Smooth muscle cell (in vitro differentiated cells): ENCODE data around the gene COX4I1. TPM values are rescaled to one million over a fixed set of nuclear protein-coding genes. Genes with fewer than 3 reads are reported as not detected.
"Not testable (repeated sequence)": the region's sequence is repeated elsewhere in the genome, so short reads cannot be mapped to it uniquely, and the experiment has no call there.

Experiments used
- DNase-seq: peaks from one replicate; lab custom pipeline; 2025; ENCODE audit not compliant: unreplicated experiment; lab: John Stamatoyannopoulos, UW
- H2AFZ ChIP-seq: fragments of 200-600 bp; sonication (generic); 2 replicates; pipeline ENCODE4 v1.6.0; 2016; ENCODE audit warnings: antibody characterized with exemption, low read depth, mild to moderate bottlenecking
- H3F3A ChIP-seq: fragments of 200-600 bp; sonication (generic); 2 replicates; pipeline ENCODE4 v1.6.0; 2017; ENCODE audit warnings: antibody characterized with exemption, low read depth
- H3K27ac ChIP-seq: fragments of 200-600 bp; sonication (generic); 2 replicates; pipeline ENCODE4 v1.5.1; 2016; ENCODE audit warnings: low read depth, mild to moderate bottlenecking
- H3K27me3 ChIP-seq: fragments of 200-600 bp; sonication (generic); 2 replicates; pipeline ENCODE4 v1.6.1; 2016; ENCODE audit warnings: low read depth, mild to moderate bottlenecking
- H3K36me3 ChIP-seq: fragments of 200-600 bp; sonication (generic); 2 replicates; pipeline ENCODE4 v1.5.1; 2016; ENCODE audit warnings: low read depth
- H3K4me1 ChIP-seq: fragments of 200-600 bp; sonication (generic); 2 replicates; pipeline ENCODE4 v1.5.1; 2016; ENCODE audit warnings: low read depth
- H3K4me2 ChIP-seq: fragments of 200-600 bp; sonication (generic); 2 replicates; pipeline ENCODE4 v1.6.0; 2016; ENCODE audit warnings: mild to moderate bottlenecking
- H3K4me3 ChIP-seq: fragments of 200-600 bp; sonication (generic); 2 replicates; pipeline ENCODE4 v1.5.1; 2016; ENCODE audit warnings: mild to moderate bottlenecking
- H3K79me2 ChIP-seq: fragments of 200-600 bp; sonication (generic); 2 replicates; pipeline ENCODE4 v1.6.0; 2016; ENCODE audit warnings: low read depth, mild to moderate bottlenecking
- H3K9ac ChIP-seq: fragments of 200-600 bp; sonication (generic); 2 replicates; pipeline ENCODE4 v1.6.0; 2016; ENCODE audit warnings: low read depth
- H3K9me3 ChIP-seq: fragments of 200-600 bp; sonication (generic); replicated peaks from 2 replicates; pipeline ENCODE4 v1.5.1; 2016; ENCODE audit warnings: low read depth
- H4K20me1 ChIP-seq: fragments of 200-600 bp; sonication (generic); 2 replicates; pipeline ENCODE4 v1.6.0; 2016; ENCODE audit warnings: low read depth
- CTCF ChIP-seq: fragments of 200-600 bp; sonication (generic); IDR thresholded peaks from 2 replicates; pipeline ENCODE4 v1.5.1; 2017; ENCODE audit warnings: borderline replicate concordance, mild to moderate bottlenecking, antibody characterized with exemption; ENCODE audit not compliant: insufficient read depth, poor library complexity, severe bottlenecking
- WGBS: methylation state at CpG from one replicate; pipeline ENCODE4 v1.1.7; 2016; ENCODE audit warnings: low lambda C conversion rate; 5-methylcytosine and 5-hydroxymethylcytosine counted together
- polyA plus RNA-seq: library from polyadenylated mRNA; unstranded; fragments of >200 nt; fragmentation: Nextera tagmentation; extraction: Ambion mirVana; gene quantifications from 2 replicates; pipeline ENCODE4 v1.2.1, GENCODE V29; 2016
- total RNA-seq: library from RNA; depleted of rRNA; stranded (reverse); fragments of >200 nt; gene quantifications from 2 replicates; pipeline ENCODE4 v1.2.3, GENCODE V29; 2014

Gene COX4I1
- total and polyA plus RNA-seq, 2 experiments from 2014 or later = 342 to 612 TPM

GRCh38 chr16:85835956-85836705 is 36.6 kb downstream of the COX4I1 start:
- peaks cover 18% of the 10 kb centered on the region for H3K27me3 ChIP-seq
- no peak overlapping the region for H2AFZ ChIP-seq
- no peak overlapping the region for H3K9ac ChIP-seq
- H3K4me3 ChIP-seq = no peak overlapping the region
- H4K20me1 ChIP-seq = no peaks in the 10 kb centered on the region
- no peaks in the 10 kb centered on the region for H3K9me3 ChIP-seq
- no peaks in the 10 kb centered on the region for H3F3A ChIP-seq
- DNase-seq = no peak
- 88% methylated on average over 22 of the region's 22 CpGs for WGBS
- H3K79me2 ChIP-seq = no peaks in the 10 kb centered on the region
- no peak overlapping the region for H3K4me2 ChIP-seq
- H3K27ac ChIP-seq = no peak overlapping the region
- H3K36me3 ChIP-seq = no peaks in the 10 kb centered on the region
- TF ChIP-seq CTCF = no peak
- no peaks in the 10 kb centered on the region for H3K4me1 ChIP-seq

- no peak overlapping the region for H3K27ac ChIP-seq
- H3K9me3 ChIP-seq = no peaks in the 10 kb centered on the region
- H3K4me2 ChIP-seq = no peak overlapping the region
- H4K20me1 ChIP-seq = no peaks in the 10 kb centered on the region
- H3K27me3 ChIP-seq = peaks cover 18% of the 10 kb centered on the region
- H3F3A ChIP-seq = no peaks in the 10 kb centered on the region
- no peak overlapping the region for H2AFZ ChIP-seq
- H3K4me1 ChIP-seq = no peaks in the 10 kb centered on the region
- no peaks in the 10 kb centered on the region for H3K79me2 ChIP-seq
- no peak overlapping the region for H3K9ac ChIP-seq
- WGBS = 88% methylated on average over 24 of the region's 24 CpGs
- TF ChIP-seq CTCF = no peak
- no peak for DNase-seq
- no peak overlapping the region for H3K4me3 ChIP-seq
- no peaks in the 10 kb centered on the region for H3K36me3 ChIP-seq
These were observed 37.4 kb downstream of the COX4I1 start for GRCh38 chr16:85836706-85837582.

GRCh38 chr16:85837654-85838053 is 38.2 kb downstream of the COX4I1 start:
- not testable (repeated sequence) for H3F3A ChIP-seq, H3K4me3 ChIP-seq, H3K27ac ChIP-seq, H3K79me2 ChIP-seq, DNase-seq, H3K9ac ChIP-seq, H4K20me1 ChIP-seq, H2AFZ ChIP-seq, H3K4me2 ChIP-seq, H3K9me3 ChIP-seq, H3K4me1 ChIP-seq, H3K36me3 ChIP-seq
- WGBS = 90% methylated on average over 4 of the region's 4 CpGs
- H3K27me3 ChIP-seq = peaks cover 18% of the 10 kb centered on the region

GRCh38 chr16:85838381-85838780 is 38.9 kb downstream of the COX4I1 start:
- Histone ChIP-seq H3K36me3 (no peaks in the 10 kb centered on the region), H4K20me1 (no peaks in the 10 kb centered on the region), H2AFZ (no peak overlapping the region), H3K4me3 (no peak overlapping the region), H3K9ac (no peak overlapping the region), H3K9me3 (no peaks in the 10 kb centered on the region), H3K27me3 (peaks cover 18% of the 10 kb centered on the region), H3K79me2 (no peaks in the 10 kb centered on the region), H3K4me2 (no peak overlapping the region), H3K4me1 (no peaks in the 10 kb centered on the region), H3F3A (no peaks in the 10 kb centered on the region), H3K27ac (no peak overlapping the region)
- WGBS = 92% methylated on average over 11 of the region's 11 CpGs
- DNase-seq = no peak
- no peak for TF ChIP-seq CTCF
